ENCODE measurements around the gene LPCAT1. TPM values are rescaled to one million over a fixed set of nuclear protein-coding genes. Genes with fewer than 3 reads are reported as not detected.

The LPCAT1 gene
- total RNA-seq, 1 experiment from 2014 or later = 75.0 TPM

- no peak for TF ChIP-seq ATF3 (IDR thresholded peaks at IDR 0.05)
- no peak for TF ChIP-seq ELF1 (IDR thresholded peaks at IDR 0.05; ENCODE audit: borderline replicate concordance, low read depth)
- no peak for TF ChIP-seq POLR2AphosphoS5 (IDR thresholded peaks at IDR 0.05; ENCODE audit: low read depth, low read length)
- TF ChIP-seq CBX3 (IDR thresholded peaks at IDR 0.05; ENCODE audit: low read depth) = no peak
- TF ChIP-seq TCF7L2 (IDR thresholded peaks at IDR 0.05; ENCODE audit: borderline replicate concordance, extremely low read depth, insufficient read depth, insufficient read length) = no peak
- TF ChIP-seq CTCF (IDR thresholded peaks at IDR 0.05 in 2 of 3, conservative IDR thresholded peaks at IDR 0.05 in 1 of 3; ENCODE audit: borderline replicate concordance in 1 of 3, insufficient read depth in 1 of 3, low read depth in 2 of 3, low read length in 2 of 3) = no peak
- no peak for TF ChIP-seq YY1 (IDR thresholded peaks at IDR 0.05; ENCODE audit: extremely low read depth, insufficient replicate concordance, low read depth, low read length)
- no peak for TF ChIP-seq SRF (IDR thresholded peaks at IDR 0.05; ENCODE audit: low read depth)
- TF ChIP-seq ZNF274 (IDR thresholded peaks at IDR 0.05; ENCODE audit: low read depth, low read length) = no peak
- TF ChIP-seq SIN3A (IDR thresholded peaks at IDR 0.05; ENCODE audit: low read depth) = no peak
- TF ChIP-seq EGR1 (IDR thresholded peaks at IDR 0.05; ENCODE audit: low read depth) = no peak
Observed at GRCh38 chr5:1429496-1429895, 94.3 kb downstream of the LPCAT1 start (continued).

GRCh38 chr5:1429066-1429465 is 94.7 kb downstream of the LPCAT1 start:
- RAD21 ChIA-PET (ENCODE audit: low non-redundant PET in 1 of 2, low total read pairs in 2 of 2, uncharacterized antibody in 2 of 2, unreplicated experiment in 2 of 2) = no interaction called here
- H3K4me3 ChIP-seq (replicated peaks in 1 of 2; ENCODE audit: low read depth in 1 of 2, low read length in 2 of 2) = no peak overlapping the region
- TF ChIP-seq ZBTB33 (IDR thresholded peaks at IDR 0.05; ENCODE audit: extremely low read depth, insufficient replicate concordance, low read length) (no peak), YY1 (IDR thresholded peaks at IDR 0.05; ENCODE audit: extremely low read depth, insufficient replicate concordance, low read depth, low read length) (no peak), POLR2A (IDR thresholded peaks at IDR 0.05; ENCODE audit: borderline replicate concordance, extremely low read depth, insufficient read depth, insufficient read length) (no peak), REST (IDR thresholded peaks at IDR 0.05; ENCODE audit: low read depth) (no peak), EZH2 (IDR thresholded peaks at IDR 0.05) (no peak), EZH2phosphoT487 (IDR thresholded peaks at IDR 0.05; ENCODE audit: borderline replicate concordance) (no peak), MAX (IDR thresholded peaks at IDR 0.05) (no peak), ZNF274 (IDR thresholded peaks at IDR 0.05; ENCODE audit: low read depth, low read length) (no peak), POLR2AphosphoS5 (IDR thresholded peaks at IDR 0.05; ENCODE audit: low read depth, low read length) (no peak), SRF (IDR thresholded peaks at IDR 0.05; ENCODE audit: low read depth) (no peak), ELF1 (IDR thresholded peaks at IDR 0.05; ENCODE audit: borderline replicate concordance, low read depth) (no peak)
- H3K27ac ChIP-seq (ENCODE audit: low read depth, low read length) = no peak overlapping the region
- no peaks in the 10 kb centered on the region for H3K27me3 ChIP-seq (ENCODE audit: insufficient read depth, low read length)
- intact Hi-C loops (cut with micrococcal nuclease) = no loop called here
- CTCF ChIA-PET = no interaction called here
- H4K20me1 ChIP-seq (ENCODE audit: insufficient read depth) = no peaks in the 10 kb centered on the region
- ATAC-seq (no peak), DNase-seq (ENCODE audit: low read depth, low spot score) (no peak)
- no peaks in the 10 kb centered on the region for H3K9me2 ChIP-seq (ENCODE audit: insufficient read depth)
- H3K9ac ChIP-seq (ENCODE audit: low read length) = no peak overlapping the region
- H3K36me3 ChIP-seq (ENCODE audit: control insufficient read depth in 1 of 2, insufficient read depth in 2 of 2, low read length in 2 of 2) = no peaks in the 10 kb centered on the region
- POLR2A ChIA-PET = no interaction called here
- H3K9me3 ChIP-seq (ENCODE audit: control insufficient read depth in 1 of 2, insufficient read depth in 1 of 2, low read depth in 1 of 2, low read length in 2 of 2) = peaks cover 17 to 27% of the 10 kb centered on the region in 2 experiments; a peak in 2 of 4 replicates
- H3K4me2 ChIP-seq (ENCODE audit: low read length) = no peak overlapping the region
- no peaks in the 10 kb centered on the region for H3K4me1 ChIP-seq (ENCODE audit: control insufficient read depth in 1 of 2, insufficient read depth in 2 of 2, low read length in 2 of 2)
- BruUV-seq (replicated peaks) = no TSS peak
- no peaks in the 10 kb centered on the region for H3K79me2 ChIP-seq (ENCODE audit: insufficient read depth, low read length)
- H2AFZ ChIP-seq (ENCODE audit: low read depth, low read length, poor library complexity, severe bottlenecking) = no peak overlapping the region

Data from HCT116 (cell line).